ENCODE results near the gene MED12L.

The MED12L gene

GRCh38 chr3:151434151-151434890 is 348.9 kb downstream of the MED12L start:
- in situ Hi-C loops (cut with HindIII; ENCODE audit: low pct_unique_long_range_greater_than_20kb, low sequenced_read_pairs) = no loop called here
- DNase-seq (ENCODE audit: low read depth in 1 of 2, low spot score in 1 of 2) = no peak
- no peak for TF ChIP-seq JUND (IDR thresholded peaks at IDR 0.05; ENCODE audit: low read depth)

- TF ChIP-seq JUND (IDR thresholded peaks at IDR 0.05; ENCODE audit: low read depth) = no peak
- no peak for DNase-seq (ENCODE audit: low read depth in 1 of 2, low spot score in 1 of 2)
- in situ Hi-C loops (cut with HindIII; ENCODE audit: low pct_unique_long_range_greater_than_20kb, low sequenced_read_pairs) = no loop called here
Measured at GRCh38 chr3:151436675-151437446, 351.4 kb downstream of the MED12L start.

GRCh38 chr3:151437906-151438305 is 352.4 kb downstream of the MED12L start:
- in situ Hi-C loops (cut with HindIII; ENCODE audit: low pct_unique_long_range_greater_than_20kb, low sequenced_read_pairs) = no loop called here
- no peak for TF ChIP-seq JUND (IDR thresholded peaks at IDR 0.05; ENCODE audit: low read depth)
- DNase-seq (ENCODE audit: low read depth in 1 of 2, low spot score in 1 of 2) = no peak

GRCh38 chr3:151439652-151440125 is 354.2 kb downstream of the MED12L start:
- peak; percentile 51 to 83 for DNase-seq (ENCODE audit: low read depth in 1 of 2, low spot score in 1 of 2)
- in situ Hi-C loops (cut with HindIII; ENCODE audit: low pct_unique_long_range_greater_than_20kb, low sequenced_read_pairs) = no loop called here
- no peak for TF ChIP-seq JUND (IDR thresholded peaks at IDR 0.05; ENCODE audit: low read depth)

- in situ Hi-C loops (cut with HindIII; ENCODE audit: low pct_unique_long_range_greater_than_20kb, low sequenced_read_pairs) = no loop called here
- TF ChIP-seq JUND (IDR thresholded peaks at IDR 0.05; ENCODE audit: low read depth) = no peak
- no peak for DNase-seq (ENCODE audit: low read depth in 1 of 2, low spot score in 1 of 2)
Measured at GRCh38 chr3:151440940-151441339, 355.5 kb downstream of the MED12L start.

- TF ChIP-seq JUND (IDR thresholded peaks at IDR 0.05; ENCODE audit: low read depth) = no peak
- in situ Hi-C loops (cut with HindIII; ENCODE audit: low pct_unique_long_range_greater_than_20kb, low sequenced_read_pairs) = no loop called here
Measured at GRCh38 chr3:151443583-151443982, 358.1 kb downstream of the MED12L start.

GRCh38 chr3:151445273-151446001 is 360.0 kb downstream of the MED12L start:
- in situ Hi-C loops (cut with HindIII; ENCODE audit: low pct_unique_long_range_greater_than_20kb, low sequenced_read_pairs) = no loop called here

More at GRCh38 chr3:151443583-151443982, 358.1 kb downstream of the MED12L start:
- peak; percentile 50 to 65 for DNase-seq (ENCODE audit: low read depth in 1 of 2, low spot score in 1 of 2)

GRCh38 chr3:151446002-151446340 is 360.5 kb downstream of the MED12L start:
- in situ Hi-C loops (cut with HindIII; ENCODE audit: low pct_unique_long_range_greater_than_20kb, low sequenced_read_pairs) = no loop called here
- TF ChIP-seq JUND (IDR thresholded peaks at IDR 0.05; ENCODE audit: low read depth) = no peak

More at GRCh38 chr3:151445273-151446001, 360.0 kb downstream of the MED12L start:
- no peak for TF ChIP-seq JUND (IDR thresholded peaks at IDR 0.05; ENCODE audit: low read depth)
- DNase-seq (ENCODE audit: low read depth in 1 of 2, low spot score in 1 of 2) = no peak

GRCh38 chr3:151452368-151452767 is 366.9 kb downstream of the MED12L start:
- in situ Hi-C loops (cut with HindIII; ENCODE audit: low pct_unique_long_range_greater_than_20kb, low sequenced_read_pairs) = no loop called here
- no peak for DNase-seq (ENCODE audit: low read depth in 1 of 2, low spot score in 1 of 2)
- no peak for TF ChIP-seq JUND (IDR thresholded peaks at IDR 0.05; ENCODE audit: low read depth)

More at GRCh38 chr3:151446002-151446340, 360.5 kb downstream of the MED12L start:
- no peak for DNase-seq (ENCODE audit: low read depth in 1 of 2, low spot score in 1 of 2)

GRCh38 chr3:151452841-151453240 is 367.4 kb downstream of the MED12L start:
- TF ChIP-seq JUND (IDR thresholded peaks at IDR 0.05; ENCODE audit: low read depth) = no peak
- DNase-seq (ENCODE audit: low read depth in 1 of 2, low spot score in 1 of 2) = no peak
- in situ Hi-C loops (cut with HindIII; ENCODE audit: low pct_unique_long_range_greater_than_20kb, low sequenced_read_pairs) = no loop called here

- in situ Hi-C loops (cut with HindIII; ENCODE audit: low pct_unique_long_range_greater_than_20kb, low sequenced_read_pairs) = no loop called here
- no peak for TF ChIP-seq JUND (IDR thresholded peaks at IDR 0.05; ENCODE audit: low read depth)
- no peak for DNase-seq (ENCODE audit: low read depth in 1 of 2, low spot score in 1 of 2)
Measured at GRCh38 chr3:151456065-151456464, 370.6 kb downstream of the MED12L start.

GRCh38 chr3:151459358-151459757 is 373.9 kb downstream of the MED12L start:
- in situ Hi-C loops (cut with HindIII; ENCODE audit: low pct_unique_long_range_greater_than_20kb, low sequenced_read_pairs) = no loop called here
- DNase-seq (ENCODE audit: low read depth in 1 of 2, low spot score in 1 of 2) = no peak
- no peak for TF ChIP-seq JUND (IDR thresholded peaks at IDR 0.05; ENCODE audit: low read depth)
